HG03108 (cell line): Measurements from ENCODE around the gene SMARCC1.
"Not testable (repeated sequence)": the region's sequence is repeated elsewhere in the genome, so short reads cannot be mapped to it uniquely, and the experiment has no call there.

Experiments used
- ATAC-seq: cut with Tn5 transposase; IDR thresholded peaks from one replicate; pipeline ENCODE4 v1.9.1; 2021; ENCODE audit warnings: moderate library complexity; ENCODE audit not compliant: unreplicated experiment

The SMARCC1 gene

GRCh38 chr3:47781685-47782445 is at the start of gene SMARCC1:
Gene SMARCC1, minus strand, starts transcription at chr3:47781893. Its CDS starts 96 bp downstream, at chr3:47781797.
- peak; percentile 75 for ATAC-seq

GRCh38 chr3:47829482-47829881 is 47.8 kb upstream of the SMARCC1 start:
- ATAC-seq, result not testable (repeated sequence)

GRCh38 chr3:47825590-47825989 is 43.9 kb upstream of the SMARCC1 start:
- no peak for ATAC-seq

GRCh38 chr3:47824541-47825473 is 43.1 kb upstream of the SMARCC1 start:
- ATAC-seq, result peak; percentile 96

- no peak for ATAC-seq
These were observed 35.9 kb upstream of the SMARCC1 start for GRCh38 chr3:47817609-47818008.

- ATAC-seq, result no peak
These were observed 32.0 kb upstream of the SMARCC1 start for GRCh38 chr3:47813551-47814177.

GRCh38 chr3:47804577-47804976 is 22.9 kb upstream of the SMARCC1 start:
- no peak for ATAC-seq

GRCh38 chr3:47803480-47804025 is 21.9 kb upstream of the SMARCC1 start:
- ATAC-seq, result no peak

GRCh38 chr3:47802734-47803479 is 21.2 kb upstream of the SMARCC1 start, which contains the start of gene DHX30:
Gene DHX30, plus strand, starts transcription at chr3:47803138. Its CDS starts 7,546 bp downstream, at chr3:47810684.
- peak; percentile 88 for ATAC-seq

GRCh38 chr3:47799733-47800132 is 18.0 kb upstream of the SMARCC1 start:
- no peak for ATAC-seq

- ATAC-seq, result no peak
These were observed 12.9 kb upstream of the SMARCC1 start for GRCh38 chr3:47794544-47794943.

- no peak for ATAC-seq
These were observed 11.0 kb upstream of the SMARCC1 start for GRCh38 chr3:47792699-47793098.

- no peak for ATAC-seq
These were observed 9.6 kb upstream of the SMARCC1 start for GRCh38 chr3:47791193-47791855.

- no peak for ATAC-seq
These were observed 2.0 kb upstream of the SMARCC1 start for GRCh38 chr3:47783673-47784072.

- ATAC-seq, result no peak
These were observed 984 bp upstream of the SMARCC1 start for GRCh38 chr3:47782446-47783308.

GRCh38 chr3:47780741-47781684 is 680 bp downstream of the SMARCC1 start:
- peak; percentile 24 for ATAC-seq

- no peak for ATAC-seq
These were observed 2.9 kb downstream of the SMARCC1 start for GRCh38 chr3:47778746-47779145.

- ATAC-seq, result no peak
These were observed 8.9 kb downstream of the SMARCC1 start for GRCh38 chr3:47772788-47773187.
